ENCODE results near the gene SMIM27.
A peak's percentile ranks its signal among the peaks of the same experiment; 100 is the strongest.

GRCh38 chr9:32579706-32580331, 27.7 kb downstream of the SMIM27 start:
- peak; percentile 89 for TF ChIP-seq CTCF (conservative IDR thresholded peaks at IDR 0.05; ENCODE audit: low read depth, low read length)
- TF ChIP-seq MXI1 (IDR thresholded peaks at IDR 0.05; ENCODE audit: borderline replicate concordance, low read depth, low read length) = no peak
- no peak for TF ChIP-seq MAFK (IDR thresholded peaks at IDR 0.05; ENCODE audit: low read depth, low read length)

Data from IMR-90 (cell line).